H9 (cell line): ENCODE results near the gene FAM161B. TPM values are rescaled to one million over a fixed set of nuclear protein-coding genes. Genes with fewer than 3 reads are reported as not detected.

Source experiments
- DNase-seq: peaks from one replicate; pipeline ENCODE4 v3.0.0-alpha.2; 2017
- H2AFZ ChIP-seq: one replicate; pipeline ENCODE4 v1.6.1; 2013; ENCODE audit warnings: mild to moderate bottlenecking, low read length, control low read depth, moderate library complexity
- H2AK5ac ChIP-seq: 2 replicates; pipeline ENCODE4 v1.6.1; 2013; ENCODE audit warnings: low read length, control low read depth, mixed read lengths; ENCODE audit not compliant: insufficient read length
- H2BK120ac ChIP-seq: one replicate; pipeline ENCODE4 v1.6.1; 2013; ENCODE audit warnings: low read depth, mild to moderate bottlenecking, low read length, control low read depth, inconsistent platforms; ENCODE audit not compliant: poor library complexity, severe bottlenecking
- H2BK12ac ChIP-seq: 2 replicates; pipeline ENCODE4 v1.6.1; 2013; ENCODE audit warnings: low read length, control low read depth, mixed read lengths, low read depth; ENCODE audit not compliant: insufficient read length
- H2BK15ac ChIP-seq: 2 replicates; pipeline ENCODE4 v1.6.1; 2013; ENCODE audit warnings: low read depth, low read length, control low read depth
- H2BK20ac ChIP-seq: one replicate; pipeline ENCODE4 v1.6.1; 2013; ENCODE audit warnings: low read depth, mild to moderate bottlenecking, low read length, control low read depth, inconsistent platforms; ENCODE audit not compliant: poor library complexity, severe bottlenecking
- H2BK5ac ChIP-seq: 2 replicates; pipeline ENCODE4 v1.6.1; 2013; ENCODE audit warnings: low read length, control low read depth, mixed read lengths; ENCODE audit not compliant: insufficient read length
- H3K14ac ChIP-seq: 2 replicates; pipeline ENCODE4 v1.6.1; 2013; ENCODE audit warnings: low read length, control low read depth; ENCODE audit not compliant: insufficient read depth
- H3K18ac ChIP-seq: 2 replicates; pipeline ENCODE4 v1.6.1; 2013; ENCODE audit warnings: low read depth, mild to moderate bottlenecking, mixed read lengths, low read length, control low read depth; ENCODE audit not compliant: insufficient read length
- H3K23ac ChIP-seq: 2 replicates; pipeline ENCODE4 v1.6.1; 2013; ENCODE audit warnings: low read length, control low read depth, mixed read lengths, low read depth; ENCODE audit not compliant: insufficient read length
- H3K23me2 ChIP-seq: 2 replicates; pipeline ENCODE4 v1.6.1; 2013; ENCODE audit warnings: low read depth, mild to moderate bottlenecking, mixed read lengths, low read length, control low read depth; ENCODE audit not compliant: insufficient read length, poor library complexity, severe bottlenecking
- H3K27ac ChIP-seq: 2 replicates; pipeline ENCODE4 v1.5.1; 2013; ENCODE audit warnings: low read length, control low read depth, mixed read lengths, low read depth; ENCODE audit not compliant: insufficient read length
- H3K27me3 ChIP-seq: 2 replicates; pipeline ENCODE4 v1.6.1; 2013; ENCODE audit warnings: low read length, control low read depth, inconsistent platforms; ENCODE audit not compliant: insufficient read depth
- H3K4ac ChIP-seq: 2 replicates; pipeline ENCODE4 v1.6.1; 2013; ENCODE audit warnings: low read depth, mild to moderate bottlenecking, control low read depth, inconsistent platforms, low read length, moderate library complexity
- H3K4me1 ChIP-seq: 2 replicates; pipeline ENCODE4 v1.6.1; 2013; ENCODE audit warnings: low read length, control low read depth, inconsistent platforms; ENCODE audit not compliant: insufficient read depth
- H3K4me2 ChIP-seq: 2 replicates; pipeline ENCODE4 v1.6.1; 2013; ENCODE audit warnings: low read length, control low read depth, mixed read lengths; ENCODE audit not compliant: insufficient read length, insufficient read depth
- H3K56ac ChIP-seq: 2 replicates; pipeline ENCODE4 v1.6.1; 2013; ENCODE audit warnings: low read depth, mild to moderate bottlenecking, mixed read lengths, low read length, control low read depth; ENCODE audit not compliant: insufficient read length
- H3K79me1 ChIP-seq: 2 replicates; pipeline ENCODE4 v1.6.1; 2013; ENCODE audit warnings: low read depth, mild to moderate bottlenecking, moderate library complexity, low read length, control low read depth, inconsistent platforms; ENCODE audit not compliant: insufficient read depth, poor library complexity, severe bottlenecking
- H3K79me2 ChIP-seq: 2 replicates; pipeline ENCODE4 v1.6.1; 2013; ENCODE audit warnings: low read length, control low read depth, inconsistent platforms; ENCODE audit not compliant: insufficient read depth
- H3K9ac ChIP-seq: 2 replicates; pipeline ENCODE4 v1.6.1; 2013; ENCODE audit warnings: low read length, control low read depth, mixed read lengths; ENCODE audit not compliant: insufficient read length; ENCODE audit errors: extremely low read depth
- H3K9me3 ChIP-seq: one replicate; pipeline ENCODE4 v1.6.1; 2013; ENCODE audit warnings: low read depth, low read length, inconsistent platforms; ENCODE audit not compliant: control insufficient read depth
- H3T11ph ChIP-seq: one replicate; pipeline ENCODE4 v1.6.1; 2013; ENCODE audit warnings: mild to moderate bottlenecking, low read length, control low read depth, inconsistent platforms
- H4K20me1 ChIP-seq: one replicate; pipeline ENCODE4 v1.6.1; 2013; ENCODE audit not compliant: control insufficient read depth, insufficient read length, insufficient read depth
- H4K5ac ChIP-seq: 2 replicates; pipeline ENCODE4 v1.6.1; 2013; ENCODE audit warnings: low read depth, mild to moderate bottlenecking, mixed read lengths, low read length, control low read depth; ENCODE audit not compliant: insufficient read length
- H4K8ac ChIP-seq: replicated peaks from 2 replicates; pipeline ENCODE4 v1.6.1; 2013; ENCODE audit warnings: low read length, control low read depth, mixed read lengths, low read depth; ENCODE audit not compliant: insufficient read length
- H4K91ac ChIP-seq: 2 replicates; pipeline ENCODE4 v1.6.1; 2013; ENCODE audit warnings: low read depth, mild to moderate bottlenecking, moderate library complexity, mixed read lengths, low read length, control low read depth; ENCODE audit not compliant: insufficient read length
- H3K27ac Mint-ChIP-seq, 3 experiments: 2 replicates in 2 of 3; 3 replicates in 1 of 3; pipeline ENCODE4 v1.8.0; 2020 to 2021; ENCODE audit warnings: mixed read lengths in 3 of 3, mild to moderate bottlenecking in 1 of 3, moderate library complexity in 1 of 3
- H3K27me3 Mint-ChIP-seq: 2 replicates; pipeline ENCODE4 v1.8.0; 2021; ENCODE audit warnings: low read depth, mild to moderate bottlenecking, moderate library complexity, mixed read lengths
- H3K36me3 Mint-ChIP-seq, 3 experiments: 2 replicates in 2 of 3; 3 replicates in 1 of 3; pipeline ENCODE4 v1.8.0; 2020 to 2021; ENCODE audit warnings: low read depth in 3 of 3, mixed read lengths in 3 of 3; ENCODE audit not compliant: insufficient read depth in 1 of 3
- H3K4me1 Mint-ChIP-seq, 2 experiments: 2 replicates each; pipeline ENCODE4 v1.8.0; 2020; ENCODE audit warnings: mixed read lengths in 2 of 2
- H3K4me3 Mint-ChIP-seq, 2 experiments: 2 replicates in 1 of 2; 3 replicates in 1 of 2; pipeline ENCODE4 v1.8.0; 2020 to 2021; ENCODE audit warnings: mild to moderate bottlenecking in 2 of 2, mixed read lengths in 2 of 2, moderate library complexity in 1 of 2
- H3K9me3 Mint-ChIP-seq, 2 experiments: 2 replicates in 1 of 2; 3 replicates in 1 of 2; pipeline ENCODE4 v1.8.0; 2020; ENCODE audit warnings: mild to moderate bottlenecking in 2 of 2, mixed read lengths in 2 of 2, moderate library complexity in 1 of 2
- WGBS: extraction: QIAGEN DNeasy Blood & Tissue Kit; methylation state at CpG from one replicate; pipeline ENCODE4 v1.1.7; 2013; ENCODE audit warnings: missing lambda C conversion rate, low lambda C conversion rate, mixed read lengths; ENCODE audit not compliant: insufficient read length; ENCODE audit errors: extremely low coverage; 5-methylcytosine and 5-hydroxymethylcytosine counted together
- total RNA-seq: library from RNA; stranded (reverse); gene quantifications from 2 replicates; pipeline ENCODE4 v1.2.1, GENCODE V29; 2021
- TF ChIP-seq, protein P1 (sequence below): fragments of 200-600 bp; sonication (generic); conservative IDR thresholded peaks from 3 replicates; pipeline ENCODE4 v1.8.0; 2021; ENCODE audit warnings: antibody characterized with exemption, mild to moderate bottlenecking

Gene FAM161B
- total RNA-seq, 1 experiment from 2014 or later = 0.92 TPM

DNA sequence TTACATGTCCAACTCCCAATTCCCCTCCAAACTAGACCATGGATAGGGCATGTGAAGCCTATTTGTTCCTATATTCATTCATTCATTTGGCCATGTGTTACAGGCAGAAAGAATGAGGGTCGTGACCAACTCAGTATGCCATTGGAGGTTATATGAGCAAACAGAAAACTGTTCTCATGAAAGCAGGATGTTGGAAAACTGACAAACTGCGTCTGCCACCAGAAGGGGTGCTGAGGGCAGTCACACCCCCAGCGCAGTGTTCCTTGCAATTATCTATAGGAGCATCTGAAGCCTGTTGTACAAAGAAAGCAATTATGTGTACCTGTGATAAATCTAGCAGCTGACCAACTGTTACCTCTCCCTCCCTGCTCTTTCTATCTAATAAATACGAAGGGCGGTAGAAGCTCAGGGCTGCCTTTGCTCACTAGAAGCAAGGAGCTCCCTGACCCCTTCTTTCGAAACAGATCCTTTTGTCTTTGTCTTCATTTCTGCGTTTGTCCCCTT lies 48.1 kb upstream of the FAM161B start:
- no peak for DNase-seq
- Mint-ChIP-seq H3K9me3 (no peaks in the 10 kb centered on the region), H3K4me3 (no peak overlapping the region), H3K36me3 (no peaks in the 10 kb centered on the region; a peak in 3 of 7 replicates), H3K27me3 (no peaks in the 10 kb centered on the region), H3K4me1 (no peaks in the 10 kb centered on the region), H3K27ac (0 out of 7 replicates have a peak overlapping the region, but pooled peaks of 1 of the 3 experiments have one; percentile 78)
- H3K79me2 ChIP-seq = no peaks in the 10 kb centered on the region
- WGBS = no CpG with 5 or more reads among the region's 7 CpGs
- H4K8ac ChIP-seq = no peak overlapping the region
- TF ChIP-seq, protein P1, sequence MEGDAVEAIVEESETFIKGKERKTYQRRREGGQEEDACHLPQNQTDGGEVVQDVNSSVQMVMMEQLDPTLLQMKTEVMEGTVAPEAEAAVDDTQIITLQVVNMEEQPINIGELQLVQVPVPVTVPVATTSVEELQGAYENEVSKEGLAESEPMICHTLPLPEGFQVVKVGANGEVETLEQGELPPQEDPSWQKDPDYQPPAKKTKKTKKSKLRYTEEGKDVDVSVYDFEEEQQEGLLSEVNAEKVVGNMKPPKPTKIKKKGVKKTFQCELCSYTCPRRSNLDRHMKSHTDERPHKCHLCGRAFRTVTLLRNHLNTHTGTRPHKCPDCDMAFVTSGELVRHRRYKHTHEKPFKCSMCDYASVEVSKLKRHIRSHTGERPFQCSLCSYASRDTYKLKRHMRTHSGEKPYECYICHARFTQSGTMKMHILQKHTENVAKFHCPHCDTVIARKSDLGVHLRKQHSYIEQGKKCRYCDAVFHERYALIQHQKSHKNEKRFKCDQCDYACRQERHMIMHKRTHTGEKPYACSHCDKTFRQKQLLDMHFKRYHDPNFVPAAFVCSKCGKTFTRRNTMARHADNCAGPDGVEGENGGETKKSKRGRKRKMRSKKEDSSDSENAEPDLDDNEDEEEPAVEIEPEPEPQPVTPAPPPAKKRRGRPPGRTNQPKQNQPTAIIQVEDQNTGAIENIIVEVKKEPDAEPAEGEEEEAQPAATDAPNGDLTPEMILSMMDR = no peak
- no peak overlapping the region for H3K4me2 ChIP-seq
- no peak overlapping the region for H3K18ac ChIP-seq
- no peak overlapping the region for H3K9ac ChIP-seq
- no peak overlapping the region for H2BK20ac ChIP-seq
- H3K4ac ChIP-seq = no peak overlapping the region
- H3T11ph ChIP-seq = no peak overlapping the region
- no peak overlapping the region for H2BK15ac ChIP-seq
- no peak overlapping the region for H3K27ac ChIP-seq
- H3K56ac ChIP-seq = no peak overlapping the region
- H3K9me3 ChIP-seq = no peaks in the 10 kb centered on the region
- H4K91ac ChIP-seq = no peak overlapping the region
- no peaks in the 10 kb centered on the region for H3K27me3 ChIP-seq
- H3K79me1 ChIP-seq = no peaks in the 10 kb centered on the region
- H3K4me1 ChIP-seq = no peaks in the 10 kb centered on the region
- no peak overlapping the region for H2BK12ac ChIP-seq
- H4K5ac ChIP-seq = no peak overlapping the region
- H3K23ac ChIP-seq = no peak overlapping the region
- H3K23me2 ChIP-seq = no peaks in the 10 kb centered on the region
- H2AFZ ChIP-seq = no peak overlapping the region
- no peaks in the 10 kb centered on the region for H4K20me1 ChIP-seq
- H3K14ac ChIP-seq = no peak overlapping the region
- no peak overlapping the region for H2AK5ac ChIP-seq
- no peak overlapping the region for H2BK120ac ChIP-seq
- H2BK5ac ChIP-seq = no peak overlapping the region
